Colonic mucosa (tissue), 4 donors: Measurements from ENCODE around the gene B4GAT1. TPM values are rescaled to one million over a fixed set of nuclear protein-coding genes. Genes with fewer than 3 reads are reported as not detected.

Source experiments
- DNase-seq: peaks from one replicate; pipeline ENCODE4 v3.0.0-alpha.2; 2020
- H3K27ac ChIP-seq: fragments of 200-600 bp; one replicate; pipeline ENCODE4 v1.8.0; 2021
- H3K27me3 ChIP-seq: fragments of 200-600 bp; one replicate; pipeline ENCODE4 v1.8.0; 2021
- H3K36me3 ChIP-seq: fragments of 200-600 bp; one replicate; pipeline ENCODE4 v1.8.0; 2021
- H3K4me1 ChIP-seq: fragments of 200-600 bp; one replicate; pipeline ENCODE4 v1.8.0; 2021; ENCODE audit warnings: mild to moderate bottlenecking
- H3K4me3 ChIP-seq: fragments of 200-600 bp; one replicate; pipeline ENCODE4 v1.8.0; 2021
- H3K9ac ChIP-seq, 2 donors: one replicate each; pipeline ENCODE4 v1.7.0; 2013; ENCODE audit warnings: control low read depth in 2 of 2, low read depth in 2 of 2, low read length in 2 of 2
- H3K9me3 ChIP-seq: fragments of 200-600 bp; one replicate; pipeline ENCODE4 v1.8.0; 2021
- intact Hi-C: fragments of 100-400 bp; cut with DNase I; formaldehyde crosslinking; loops from one replicate; pipeline ENCODE4 v1.14.1; 2022
- total RNA-seq, 2 donors: library from RNA; stranded (reverse); fragmentation: NEBNext Ultra II Directional in 1 of 2; extraction: Animal tissue kit (Norgen Biotek cat#: 25700) in 1 of 2; gene quantifications; one replicate each; pipeline ENCODE4 v1.2.1, GENCODE V29; 2021
- TF ChIP-seq, protein P1 (sequence below): fragments of 200-600 bp; IDR thresholded peaks from one replicate; pipeline ENCODE4 v1.8.0; 2022; ENCODE audit warnings: antibody characterized with exemption, mild to moderate bottlenecking
- donor health status: healthy.
- donor health status: DM: no; HTN: no; CAD: no.
- donor health status: DM: no; HTN: no; CAD: no.

The B4GAT1 gene
- total RNA-seq, 2 donors from 2014 or later: 14.2 to 20.2 TPM

DNA sequence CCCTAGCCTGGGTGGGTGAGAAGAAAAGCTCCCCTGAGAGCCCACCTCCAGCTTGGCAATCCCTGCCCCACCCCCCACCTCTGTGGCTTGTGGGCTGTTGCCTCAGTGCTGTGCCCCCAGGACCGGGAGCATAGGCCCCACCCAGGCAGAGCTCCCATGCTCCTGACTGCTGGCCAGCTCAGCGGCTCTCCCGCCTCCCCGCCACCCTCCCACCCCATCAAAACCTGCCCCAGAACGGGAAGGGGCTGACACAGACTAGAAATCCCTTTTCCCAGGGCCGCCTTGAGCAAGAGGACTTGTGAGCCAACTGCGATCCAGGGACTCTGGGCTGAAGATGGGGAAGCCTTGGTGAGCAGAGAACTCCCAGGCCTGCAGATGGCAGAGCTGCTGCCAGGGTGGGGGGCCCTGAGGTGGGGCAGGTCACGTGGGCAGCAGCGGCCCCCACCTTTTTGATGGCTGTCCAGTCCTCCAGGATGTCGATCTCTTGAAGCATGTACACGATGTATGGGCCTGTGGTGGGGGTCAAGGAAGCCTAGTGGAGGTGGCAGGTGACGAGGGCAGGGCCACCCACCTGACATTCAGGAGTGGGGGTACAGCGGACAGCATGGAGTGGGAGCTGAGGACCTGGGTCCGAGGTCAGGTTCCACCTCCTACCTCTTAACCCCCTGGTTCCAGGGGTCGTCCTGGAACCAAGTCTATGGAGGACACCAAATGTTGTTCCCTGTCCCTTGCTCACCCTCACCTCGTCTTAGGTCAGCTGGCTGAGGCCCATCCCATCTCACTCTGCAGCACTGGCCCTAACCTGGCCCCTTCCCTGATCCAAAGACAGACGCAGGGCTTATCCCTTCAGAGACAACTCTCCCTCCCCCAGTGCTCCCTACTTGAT, 8.9 kb downstream of the B4GAT1 start:
- no peak overlapping the region for H3K27ac ChIP-seq

DNA sequence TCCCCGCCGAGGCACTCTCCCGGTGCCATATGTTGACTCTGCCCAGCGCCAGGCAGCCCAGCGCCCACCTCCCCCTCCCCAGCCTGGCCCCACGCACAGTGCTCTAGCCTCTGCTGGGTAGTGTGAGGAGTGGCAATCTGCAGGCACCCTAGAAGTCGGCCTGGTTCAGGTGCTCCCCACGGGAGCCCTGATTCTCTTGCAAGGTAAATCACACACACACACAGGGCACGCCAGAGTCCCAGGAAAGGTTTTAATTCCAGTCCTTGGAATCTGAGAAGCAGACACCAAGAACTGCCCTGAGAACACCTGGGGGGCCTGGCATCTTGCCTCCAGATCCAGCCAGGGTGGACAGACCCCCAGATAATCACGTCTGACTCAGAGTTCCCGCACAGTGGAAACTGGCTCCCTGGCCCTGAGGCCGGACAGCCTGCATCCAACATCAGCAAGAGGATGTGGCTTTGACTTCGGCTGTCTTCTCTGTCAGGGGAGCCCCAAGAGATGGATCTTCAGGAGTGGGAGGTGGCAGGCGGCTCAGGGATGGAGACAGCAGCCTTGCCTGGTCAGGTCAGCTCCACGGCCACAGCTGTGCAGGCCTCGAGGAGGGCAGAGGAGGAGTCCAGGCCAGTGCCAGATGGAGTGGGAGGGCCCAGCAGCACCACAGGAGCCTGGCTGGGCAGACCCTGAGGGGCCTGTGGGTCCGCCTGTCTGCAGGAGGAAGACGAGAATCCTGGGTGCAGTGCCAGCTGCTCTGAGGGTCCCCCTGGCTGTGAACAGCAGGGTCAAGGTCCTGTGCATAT, 10.1 kb downstream of the B4GAT1 start:
- DNase-seq: no peak
- Histone ChIP-seq H3K9me3 (no peaks in the 10 kb centered on the region), H3K36me3 (peaks cover 7% of the 10 kb centered on the region), H3K4me1 (peaks cover 16% of the 10 kb centered on the region), H3K4me3 (no peak overlapping the region), H3K27ac (no peak overlapping the region), H3K27me3 (no peaks in the 10 kb centered on the region), H3K9ac (no peak overlapping the region)
- intact Hi-C loops: no loop called here
- TF ChIP-seq, protein P1, sequence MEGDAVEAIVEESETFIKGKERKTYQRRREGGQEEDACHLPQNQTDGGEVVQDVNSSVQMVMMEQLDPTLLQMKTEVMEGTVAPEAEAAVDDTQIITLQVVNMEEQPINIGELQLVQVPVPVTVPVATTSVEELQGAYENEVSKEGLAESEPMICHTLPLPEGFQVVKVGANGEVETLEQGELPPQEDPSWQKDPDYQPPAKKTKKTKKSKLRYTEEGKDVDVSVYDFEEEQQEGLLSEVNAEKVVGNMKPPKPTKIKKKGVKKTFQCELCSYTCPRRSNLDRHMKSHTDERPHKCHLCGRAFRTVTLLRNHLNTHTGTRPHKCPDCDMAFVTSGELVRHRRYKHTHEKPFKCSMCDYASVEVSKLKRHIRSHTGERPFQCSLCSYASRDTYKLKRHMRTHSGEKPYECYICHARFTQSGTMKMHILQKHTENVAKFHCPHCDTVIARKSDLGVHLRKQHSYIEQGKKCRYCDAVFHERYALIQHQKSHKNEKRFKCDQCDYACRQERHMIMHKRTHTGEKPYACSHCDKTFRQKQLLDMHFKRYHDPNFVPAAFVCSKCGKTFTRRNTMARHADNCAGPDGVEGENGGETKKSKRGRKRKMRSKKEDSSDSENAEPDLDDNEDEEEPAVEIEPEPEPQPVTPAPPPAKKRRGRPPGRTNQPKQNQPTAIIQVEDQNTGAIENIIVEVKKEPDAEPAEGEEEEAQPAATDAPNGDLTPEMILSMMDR: no peak

More for the DNA sequence above, 8.9 kb downstream of the B4GAT1 start:
- Histone ChIP-seq H3K9me3 (no peaks in the 10 kb centered on the region), H3K4me3 (no peak overlapping the region), H3K4me1 (peaks cover 16% of the 10 kb centered on the region), H3K36me3 (peaks cover 7% of the 10 kb centered on the region), H3K27me3 (no peaks in the 10 kb centered on the region), H3K9ac (no peak overlapping the region)
- intact Hi-C loops: no loop called here
- TF ChIP-seq, protein P1: no peak
- no peak for DNase-seq

DNA sequence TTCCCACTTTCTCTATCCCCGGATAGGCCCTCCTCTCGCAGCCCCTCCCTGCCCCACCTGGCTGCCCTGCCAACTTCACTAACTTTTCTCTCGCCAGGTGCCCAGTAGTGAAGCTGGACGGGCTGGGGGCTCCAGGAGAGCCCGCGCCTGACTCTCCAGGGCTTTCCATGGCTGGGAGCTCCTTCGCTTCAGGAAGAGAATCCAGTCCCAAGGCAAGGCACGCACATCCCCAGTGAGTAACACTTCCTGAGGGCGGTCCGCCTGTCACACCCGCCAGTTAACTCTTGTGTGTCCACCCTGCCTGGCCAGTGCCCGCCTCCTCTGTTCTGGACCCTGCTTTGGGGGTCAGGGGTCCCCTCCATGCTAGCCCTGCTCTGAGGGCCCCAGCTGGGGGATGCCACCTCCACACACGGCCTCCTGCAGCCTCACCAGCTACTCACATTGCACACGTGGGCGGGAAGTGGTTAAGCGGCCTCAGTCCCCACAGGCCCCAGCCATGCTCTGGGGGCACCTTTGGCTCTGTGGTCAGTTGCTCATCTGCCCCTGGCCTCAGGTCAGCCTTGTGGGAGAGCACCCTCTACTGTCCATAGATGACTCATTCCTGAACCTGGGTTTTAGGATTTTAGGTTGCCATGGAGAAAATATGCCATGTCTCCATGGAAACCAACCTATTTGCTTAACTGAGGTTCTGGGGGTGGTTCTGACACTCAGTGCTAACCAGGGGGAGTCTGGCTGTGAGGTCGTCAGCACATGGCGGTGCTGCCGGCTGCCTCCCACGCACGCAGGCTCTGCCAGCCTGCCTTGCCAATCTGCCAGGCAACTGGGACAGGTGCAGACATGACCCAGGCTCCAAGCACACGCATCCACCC, 11.0 kb downstream of the B4GAT1 start, which contains the start of gene RIN1:
TSS of gene RIN1 (minus strand) at position 201 of the 869 bp plus-strand sequence. CDS start at position 169, 32 bp downstream.
- Histone ChIP-seq H3K9ac (peak within 1 kb of the TSS; percentile 64 to 77), H3K4me1 (peaks cover 16% of the 10 kb centered on the region), H3K27me3 (no peaks in the 10 kb centered on the region), H3K4me3 (peak within 1 kb of the TSS; percentile 75), H3K36me3 (peaks cover 7% of the 10 kb centered on the region), H3K9me3 (no peaks in the 10 kb centered on the region), H3K27ac (peak within 1 kb of the TSS; percentile 80)
- DNase-seq: peak; percentile 81
- TF ChIP-seq, protein P1: no peak
- intact Hi-C loops: no loop called here

DNA sequence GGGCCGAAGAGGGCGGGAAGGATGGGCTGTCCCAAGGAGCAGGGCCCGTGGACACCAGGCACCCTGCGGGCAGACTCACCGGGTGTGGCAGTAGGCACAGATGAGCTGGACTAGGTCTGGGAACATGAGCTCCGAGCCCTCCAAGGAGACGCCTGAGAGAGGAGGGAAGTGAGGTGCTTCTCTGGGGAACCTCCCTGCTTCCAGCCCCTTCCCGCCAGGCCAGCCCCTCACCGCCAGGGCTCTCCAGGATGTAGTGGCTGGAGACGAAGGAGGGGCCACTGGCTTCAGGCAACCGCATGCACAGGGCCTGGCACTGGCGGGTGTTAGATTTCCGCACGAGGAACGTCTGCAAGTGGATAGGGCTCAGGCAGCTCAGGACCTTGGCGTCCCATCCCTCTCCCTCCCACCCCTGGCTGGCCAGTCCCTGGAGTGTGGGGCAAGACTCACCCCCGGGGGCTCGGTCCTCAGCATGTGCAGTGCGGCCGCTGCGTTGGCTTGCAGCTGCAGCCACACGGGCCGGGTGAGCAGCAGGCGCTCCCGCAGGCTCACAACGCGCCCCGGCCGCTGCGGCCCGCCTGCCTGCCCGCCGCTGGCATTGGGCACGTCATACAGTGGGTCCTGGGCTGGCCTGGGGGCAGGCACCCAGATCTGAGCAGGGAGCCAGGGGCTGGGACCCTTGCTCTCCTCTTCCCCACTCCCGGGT, 11.7 kb downstream of the B4GAT1 start:
- TF ChIP-seq, protein P1: no peak
- Histone ChIP-seq H3K36me3 (peaks cover 5% of the 10 kb centered on the region), H3K4me3 (peak overlapping the region; percentile 75), H3K27me3 (no peaks in the 10 kb centered on the region), H3K9ac (peak overlapping the region; percentile 64 to 77), H3K4me1 (peaks cover 16% of the 10 kb centered on the region), H3K27ac (peak overlapping the region; percentile 80), H3K9me3 (no peaks in the 10 kb centered on the region)
- DNase-seq: no peak
- intact Hi-C loops: no loop called here
